ENCODE data around the gene SORCS2.

SORCS2 gene

DNA sequence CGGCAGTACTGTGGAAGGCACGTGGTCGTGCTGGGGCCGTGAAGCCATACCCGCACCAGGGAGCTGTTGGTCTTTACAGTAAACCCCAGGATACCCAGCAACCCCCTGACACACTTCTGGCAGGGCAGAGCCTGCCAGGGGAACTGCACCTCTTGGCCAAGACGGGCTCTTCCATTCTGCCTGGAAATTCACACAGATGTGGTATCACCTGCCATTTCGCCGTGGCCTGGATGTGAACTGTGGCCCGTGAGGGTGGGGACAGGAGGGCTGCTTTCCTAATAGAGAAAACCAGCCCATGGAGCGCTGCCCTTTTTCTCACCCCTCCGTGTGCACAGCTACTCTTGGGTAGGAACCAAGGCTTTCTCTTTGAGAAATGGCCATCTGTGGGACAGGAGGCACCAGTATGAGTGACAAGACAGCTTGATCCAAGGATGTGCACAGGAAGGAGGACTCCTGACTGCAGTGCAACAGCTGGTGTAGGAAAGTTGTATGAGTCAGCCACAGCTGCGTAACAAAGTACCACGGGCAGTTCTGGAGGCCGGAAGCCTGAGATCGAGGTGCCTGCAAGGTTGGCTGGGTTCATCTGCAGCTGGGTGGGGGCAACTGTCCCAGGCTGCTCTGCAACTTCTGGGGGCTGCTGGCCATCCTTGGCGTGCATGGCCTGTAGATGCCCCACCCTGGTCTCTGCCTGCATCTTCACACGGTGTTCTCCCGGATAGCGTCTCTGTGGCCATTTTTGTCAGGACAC, 146.7 kb downstream of the SORCS2 start:
- DNase-seq (ENCODE audit: low read depth): no peak

DNA sequence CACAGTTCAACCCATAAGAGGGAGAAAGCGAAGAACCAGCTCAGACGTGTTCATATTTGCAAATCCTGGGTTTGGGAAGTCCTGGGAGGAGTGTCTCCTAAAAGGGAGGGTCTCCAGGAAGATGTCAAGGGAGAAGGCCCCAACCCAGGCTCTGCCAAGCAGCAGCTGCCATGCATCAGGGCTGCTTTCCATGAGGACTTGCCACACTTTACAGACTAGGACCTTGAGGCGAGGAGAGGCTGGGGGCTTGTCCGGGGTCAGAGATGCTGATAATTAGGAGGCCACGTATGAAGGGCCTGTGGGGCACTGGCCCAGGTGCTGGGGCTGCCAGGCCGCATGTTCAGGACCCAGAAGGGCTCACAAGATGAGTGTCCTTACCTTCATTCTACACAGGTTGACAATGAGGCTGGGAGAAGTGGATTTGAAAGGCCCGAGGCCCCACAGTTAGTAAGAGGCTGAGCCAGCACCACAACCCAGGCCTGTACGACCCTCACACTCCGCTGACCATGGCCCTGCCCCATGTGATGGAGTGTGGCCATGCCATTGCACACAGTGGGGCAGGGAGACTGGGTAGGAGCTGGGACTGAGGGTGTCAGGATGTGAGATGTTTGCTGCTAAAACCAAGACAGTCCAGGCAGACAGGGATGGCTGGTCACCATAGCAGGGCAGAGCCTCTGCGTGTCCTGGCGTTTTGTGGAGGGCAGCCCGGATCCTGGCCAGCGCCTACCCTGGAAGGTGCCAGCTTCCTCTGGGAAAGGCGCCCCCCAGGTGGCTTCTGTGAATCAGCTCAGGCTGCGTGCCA, 147.6 kb downstream of the SORCS2 start:
- DNase-seq (ENCODE audit: low read depth): no peak

DNA sequence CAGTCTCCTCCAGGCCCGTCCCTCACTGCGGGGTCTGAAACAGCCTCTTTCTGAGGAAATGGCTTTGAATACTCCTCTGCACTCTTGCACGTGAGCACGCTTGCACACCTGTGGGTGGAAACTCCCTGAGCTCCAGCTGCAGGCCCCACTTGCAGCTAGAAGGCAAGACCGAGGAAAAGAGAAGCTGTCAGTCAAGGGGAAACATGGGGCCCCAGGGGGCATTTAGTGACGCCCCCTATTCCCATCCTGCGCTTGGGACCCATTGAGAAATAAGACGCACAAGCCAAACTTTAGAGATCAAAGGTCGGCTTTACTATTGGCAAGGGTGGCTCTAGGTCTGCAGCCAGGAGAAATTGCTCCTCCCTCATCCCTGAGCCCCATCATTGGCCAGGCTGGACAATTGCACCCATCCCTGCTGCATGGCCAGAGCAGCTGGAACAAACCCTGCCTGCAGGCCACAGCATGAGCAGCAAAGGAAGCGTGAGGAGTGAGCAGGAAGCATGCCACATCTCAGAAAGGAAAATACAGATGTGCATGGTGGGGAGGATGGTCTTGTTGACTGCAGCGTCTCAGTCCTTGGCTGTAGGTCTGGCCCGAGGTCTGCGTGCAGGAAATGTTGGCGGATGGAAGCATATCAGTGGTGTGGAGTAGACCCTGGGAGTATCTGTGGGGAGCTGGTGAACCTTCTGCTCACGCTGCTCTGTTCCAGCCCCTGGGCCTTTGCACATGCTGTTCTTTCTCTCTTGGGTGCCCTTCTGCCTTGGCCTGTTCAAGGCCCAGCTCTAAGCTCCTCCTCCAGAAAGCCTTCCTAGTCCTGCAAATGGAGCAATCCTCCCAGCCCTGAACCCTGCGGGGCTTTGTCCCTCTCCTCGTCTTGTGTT, 148.5 kb downstream of the SORCS2 start:
- no peak for DNase-seq (ENCODE audit: low read depth)

DNA sequence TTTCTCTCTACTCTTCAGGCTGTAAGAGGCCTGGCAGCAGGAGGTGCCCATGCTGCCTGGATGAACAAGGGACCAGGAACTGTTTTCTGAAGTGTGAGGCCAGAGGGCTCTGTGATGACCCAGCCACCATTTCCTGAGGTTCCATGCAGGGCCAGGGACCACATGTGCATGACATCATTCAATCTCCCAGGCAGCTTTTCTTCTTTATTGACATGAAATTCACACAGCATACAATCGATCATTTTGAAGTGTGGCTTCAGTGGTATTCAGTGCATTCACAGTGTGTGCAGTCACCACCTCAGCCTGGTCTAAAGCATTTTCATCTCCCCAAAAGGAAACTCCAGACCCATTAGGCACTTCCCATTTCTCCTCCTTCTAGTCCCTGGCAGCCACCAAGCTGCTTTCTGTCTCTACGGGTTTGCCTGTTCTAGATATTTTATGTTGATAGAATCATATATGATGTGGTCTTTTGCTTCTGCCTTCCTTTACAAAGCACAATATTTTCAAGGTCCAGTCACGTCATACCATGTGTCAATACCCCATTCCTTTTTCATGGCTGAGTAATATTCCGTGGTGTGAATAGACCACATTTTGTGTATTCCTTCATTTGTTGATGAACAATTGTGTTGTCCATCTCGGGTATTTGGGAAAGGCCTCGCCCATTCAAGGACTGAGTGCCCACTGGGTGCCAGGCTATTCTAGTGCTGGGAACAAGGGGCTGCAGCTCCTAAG, 149.3 kb downstream of the SORCS2 start:
- DNase-seq (ENCODE audit: low read depth): no peak

DNA sequence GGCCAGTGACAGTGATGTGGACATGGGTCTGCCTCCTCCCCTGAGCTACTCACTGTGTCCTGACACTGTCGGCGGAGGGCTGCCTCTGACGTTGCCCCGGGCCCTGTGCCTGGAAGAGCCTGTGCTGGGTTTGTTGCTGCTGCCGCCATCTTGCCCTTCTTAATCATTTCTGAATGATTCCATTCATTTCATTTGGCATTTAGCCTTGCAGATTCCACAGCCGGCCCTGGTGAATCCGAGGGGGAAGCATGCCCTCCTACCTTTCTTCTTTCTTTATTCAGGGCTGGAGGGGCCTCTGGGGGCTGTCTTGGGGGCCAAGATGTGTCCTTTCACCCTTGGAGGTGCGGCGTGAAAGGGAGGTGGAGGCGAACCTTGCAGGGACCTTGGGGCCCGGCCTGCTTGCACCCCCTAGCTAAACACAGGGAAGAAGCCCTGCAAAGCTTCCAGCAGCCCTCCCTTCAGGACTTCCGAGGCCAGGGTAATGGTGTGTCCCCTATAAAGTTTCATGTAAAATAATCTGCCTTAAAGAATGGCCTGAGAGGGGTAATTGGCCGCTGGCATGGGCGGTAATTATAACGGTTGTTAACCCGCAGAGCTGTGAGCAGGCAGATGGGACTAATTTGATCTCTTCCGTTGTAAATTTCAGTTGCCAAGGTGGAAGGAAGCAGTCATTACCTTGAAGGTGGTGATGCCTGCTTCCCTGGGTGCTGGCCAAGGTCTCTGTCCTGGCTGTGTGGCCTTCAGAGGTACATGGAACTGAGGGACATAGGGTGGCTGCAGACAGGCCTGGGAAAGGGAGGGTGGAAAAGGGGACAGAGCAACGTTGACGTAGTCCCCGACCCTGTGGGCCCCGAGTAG, 150.1 kb downstream of the SORCS2 start:
- no peak for DNase-seq (ENCODE audit: low read depth)

DNA sequence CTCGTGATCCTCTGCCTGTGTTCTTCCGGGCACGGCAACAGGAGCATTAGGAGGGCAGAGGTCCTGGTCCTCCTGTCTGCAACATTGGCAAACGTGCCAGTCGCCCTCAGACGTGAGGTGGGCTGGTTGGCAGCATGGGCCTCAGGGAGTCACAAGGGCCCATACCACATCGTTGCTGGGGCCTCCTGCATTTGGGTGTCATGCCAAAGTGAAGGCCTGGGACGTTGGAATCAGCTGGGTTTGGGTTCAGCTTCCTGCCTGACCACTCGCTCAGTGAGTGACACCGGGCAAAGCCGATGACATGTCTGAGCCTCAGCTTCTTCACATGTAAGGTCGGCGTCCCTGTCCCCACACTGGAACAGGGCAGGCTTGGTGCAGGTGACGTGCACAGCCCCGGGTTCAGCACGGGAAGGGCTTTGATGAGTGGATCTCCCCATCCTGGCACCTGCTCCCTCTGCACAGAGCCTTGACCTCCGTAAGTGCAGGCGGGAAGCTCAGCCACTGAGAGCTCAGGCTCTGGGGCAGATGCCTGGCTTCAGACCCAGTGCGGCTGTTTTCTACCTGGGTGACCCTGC, 150.8 kb downstream of the SORCS2 start:
- DNase-seq (ENCODE audit: low read depth): no peak

DNA sequence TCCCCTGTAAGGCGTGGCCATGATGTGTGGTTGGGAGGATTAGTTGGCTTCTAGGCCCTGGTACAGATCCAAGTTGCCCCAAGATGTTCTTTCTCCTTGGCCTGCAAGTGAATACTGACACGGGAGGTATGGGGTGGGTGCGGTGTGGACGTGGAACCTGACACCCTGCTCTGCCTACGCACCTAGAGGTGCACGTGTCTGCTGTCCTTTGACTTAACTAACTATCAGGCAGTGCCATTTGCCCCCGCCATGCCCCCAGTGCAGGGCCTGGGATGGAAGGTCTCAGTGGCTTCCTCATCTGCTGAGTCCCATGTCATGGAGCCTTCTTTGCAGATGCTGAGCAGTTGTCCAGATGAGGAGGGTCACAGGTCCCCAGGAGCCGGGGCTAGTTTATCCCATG, 151.6 kb downstream of the SORCS2 start:
- no peak for DNase-seq (ENCODE audit: low read depth)

DNA sequence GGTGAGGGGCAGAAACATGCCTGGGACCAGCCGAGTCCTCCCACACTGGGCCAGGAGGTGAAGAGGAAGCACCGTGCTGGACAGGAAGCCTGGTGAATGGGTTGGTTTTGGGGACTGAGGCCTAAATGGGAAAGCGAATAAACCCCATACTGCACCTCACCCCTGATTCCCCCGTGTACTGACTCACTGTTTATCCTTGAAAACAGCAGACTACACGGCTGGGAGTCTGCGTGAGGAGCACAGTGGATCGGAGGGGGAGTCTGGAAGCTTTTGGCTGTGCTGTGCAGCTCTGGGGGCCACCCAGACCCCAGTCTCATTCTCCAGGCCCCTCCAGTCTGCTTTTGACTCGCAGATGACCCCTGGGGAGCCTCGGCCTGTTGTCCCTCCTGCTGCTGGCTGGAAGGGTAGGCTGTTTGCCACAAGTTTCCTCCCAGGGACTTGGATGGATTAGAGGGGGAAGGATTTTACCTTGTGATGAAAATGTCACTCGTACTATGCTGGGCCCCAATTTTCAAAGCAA, 152.4 kb downstream of the SORCS2 start:
- no peak for DNase-seq (ENCODE audit: low read depth)

DNA sequence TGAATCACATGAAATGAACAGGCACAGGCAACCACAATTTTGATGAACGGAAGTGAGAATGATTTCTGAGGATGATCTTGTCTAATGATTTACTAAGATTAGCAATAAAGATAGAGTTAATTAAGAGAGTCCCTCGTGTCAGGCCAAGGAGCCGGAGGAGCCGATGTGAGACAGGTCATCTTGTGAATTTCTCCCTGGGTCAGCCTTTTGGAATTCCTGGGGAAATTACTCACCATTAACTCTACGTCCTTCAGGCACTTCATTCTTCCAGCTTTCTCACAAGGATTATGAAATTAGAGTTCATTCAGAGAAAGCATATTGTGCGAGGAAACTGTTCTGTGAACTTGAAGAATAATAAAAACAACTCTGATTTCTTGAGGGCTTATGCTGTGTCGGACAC, 155.6 kb downstream of the SORCS2 start:
- peak; percentile 42 for DNase-seq (ENCODE audit: low read depth)

DNA sequence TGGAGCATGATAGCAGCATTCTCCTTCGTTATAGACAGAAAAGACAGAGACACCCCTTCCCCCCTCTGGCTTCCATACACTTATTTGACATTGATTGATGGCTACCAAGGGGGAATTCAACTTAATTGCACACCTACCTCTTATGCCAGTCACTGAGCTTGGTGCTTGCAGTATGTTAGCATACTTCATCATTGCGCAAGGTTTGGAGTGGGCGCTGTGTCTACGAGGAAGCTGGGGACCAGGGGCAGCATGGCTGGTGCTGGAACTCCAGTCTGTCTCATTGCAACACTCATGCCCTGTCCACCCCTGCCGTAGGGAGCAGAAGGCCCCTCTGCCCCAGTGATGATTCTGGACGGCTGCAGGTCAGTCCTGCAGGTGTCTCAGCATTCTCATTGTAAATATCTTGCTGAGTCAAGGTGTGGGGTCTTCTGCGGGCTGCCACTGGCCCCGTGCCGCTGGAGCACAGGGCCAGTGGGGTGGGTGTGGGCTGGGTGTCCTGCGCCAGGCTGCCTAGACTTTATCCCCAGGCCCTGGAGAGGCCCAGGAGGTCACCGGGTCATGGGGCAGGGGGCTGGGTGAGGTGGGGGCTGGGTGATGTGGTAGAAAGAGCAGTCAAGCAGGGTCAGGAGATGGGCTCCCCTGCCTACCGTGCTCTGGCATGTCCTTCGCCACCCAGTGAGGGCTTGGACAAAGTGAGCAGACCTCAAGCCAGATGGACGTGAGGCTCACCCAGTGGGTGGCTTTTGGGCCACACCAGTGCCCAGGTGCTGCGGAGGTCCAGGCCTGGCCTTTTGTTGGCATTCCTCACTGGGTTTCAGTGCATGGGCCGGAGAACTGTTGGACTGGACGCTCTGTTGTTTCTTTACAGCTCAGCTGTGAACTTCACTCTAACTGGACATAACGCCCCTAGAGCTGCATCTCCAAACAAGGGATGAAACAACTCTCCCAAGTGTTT, 156.9 kb downstream of the SORCS2 start:
- DNase-seq (ENCODE audit: low read depth): no peak

DNA sequence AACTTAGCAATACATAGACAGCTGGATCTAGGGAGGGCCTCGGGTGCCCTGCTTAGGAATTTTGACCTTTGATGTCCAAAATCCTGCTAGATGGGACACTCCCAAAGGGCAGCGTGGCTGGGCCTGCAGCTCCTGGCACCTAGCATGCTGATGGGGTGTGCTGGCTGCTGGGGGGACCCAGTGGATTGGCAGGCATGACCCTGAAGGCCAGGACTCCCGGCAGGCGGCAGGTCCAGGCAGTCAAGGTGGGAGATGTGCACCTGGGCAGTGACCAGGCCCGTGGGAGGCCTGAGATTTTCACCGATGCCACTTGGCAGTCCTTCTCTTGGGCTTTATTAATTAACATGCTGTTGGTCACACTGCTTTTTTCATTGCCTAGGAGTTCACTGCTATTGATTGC, 158.1 kb downstream of the SORCS2 start:
- no peak for DNase-seq (ENCODE audit: low read depth)

DNA sequence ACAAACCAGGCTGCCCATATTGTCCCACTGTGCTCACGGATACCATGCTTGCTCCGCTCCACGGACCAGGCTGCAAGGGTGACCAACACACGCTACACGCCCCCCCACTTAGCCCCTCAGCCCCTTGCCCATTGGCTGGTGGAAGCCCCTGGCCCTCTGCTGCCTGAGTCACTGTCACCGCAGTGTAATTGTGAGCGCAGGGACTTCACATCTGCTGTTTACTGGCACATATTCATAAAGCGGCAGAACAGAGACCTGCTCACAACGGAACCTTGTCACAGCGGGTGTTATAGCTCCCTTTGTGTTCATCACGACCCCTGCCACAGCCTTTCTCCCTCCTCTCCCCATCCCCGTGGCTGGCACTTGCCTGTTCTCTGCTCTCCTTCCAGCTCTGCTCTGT, 158.7 kb downstream of the SORCS2 start:
- no peak for DNase-seq (ENCODE audit: low read depth)

DNA sequence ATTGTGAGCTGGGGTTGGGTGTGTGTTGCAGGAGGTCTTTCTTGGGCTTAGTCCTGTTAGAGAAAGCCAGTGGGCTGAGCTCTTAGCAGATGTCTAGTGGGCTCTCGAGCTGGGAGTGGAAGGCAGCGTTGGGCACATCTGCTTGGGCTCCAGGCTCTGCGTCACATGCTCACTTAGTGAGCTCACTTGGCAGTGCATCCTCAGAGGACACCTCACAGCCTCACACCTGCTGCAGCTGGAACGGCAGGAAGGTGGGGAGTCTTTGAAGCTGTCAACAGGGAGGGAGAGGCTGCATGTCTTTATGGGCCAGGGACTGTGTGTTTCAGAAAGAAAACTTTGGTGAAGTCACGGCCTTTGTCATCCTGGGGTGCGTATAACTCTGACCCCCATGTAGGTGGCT, 160.1 kb downstream of the SORCS2 start:
- DNase-seq (ENCODE audit: low read depth): no peak

DNA sequence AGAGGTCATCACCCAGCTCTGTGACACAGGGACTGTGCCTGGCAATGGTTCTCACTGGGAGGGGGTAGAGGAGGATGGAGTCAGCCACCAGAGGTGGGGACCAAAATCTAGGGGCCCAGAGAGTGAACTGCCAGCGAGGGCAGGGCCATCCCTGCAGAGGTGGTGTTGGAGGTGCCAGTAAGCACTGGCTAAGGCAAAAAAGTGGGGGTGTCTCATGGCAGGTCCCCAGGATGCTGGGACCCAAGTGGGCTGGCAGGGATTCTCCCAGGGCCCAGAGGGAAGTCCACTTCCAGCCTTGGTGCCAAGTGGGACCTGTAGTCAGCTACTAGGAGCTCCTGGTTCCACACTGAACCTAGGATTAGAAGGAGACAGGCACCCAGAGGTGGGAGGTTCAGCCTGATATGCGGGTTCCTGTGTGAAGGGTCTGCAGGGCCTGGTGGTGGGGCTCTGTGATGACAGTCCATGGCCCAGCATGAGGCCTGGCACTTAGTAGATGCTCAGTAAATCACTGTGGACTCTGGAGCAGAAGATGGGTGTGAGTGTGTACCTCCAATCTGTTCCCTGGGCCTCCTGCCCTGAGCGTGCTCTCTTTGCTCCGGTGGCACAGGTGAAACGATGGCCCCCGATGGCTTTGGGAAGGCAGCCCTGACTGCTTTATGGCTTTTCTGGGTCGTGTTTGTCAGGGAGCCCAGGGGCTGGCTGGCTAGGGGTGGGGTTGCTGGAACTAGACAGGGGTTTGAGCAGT, 160.9 kb downstream of the SORCS2 start:
- no peak for DNase-seq (ENCODE audit: low read depth)

DNA sequence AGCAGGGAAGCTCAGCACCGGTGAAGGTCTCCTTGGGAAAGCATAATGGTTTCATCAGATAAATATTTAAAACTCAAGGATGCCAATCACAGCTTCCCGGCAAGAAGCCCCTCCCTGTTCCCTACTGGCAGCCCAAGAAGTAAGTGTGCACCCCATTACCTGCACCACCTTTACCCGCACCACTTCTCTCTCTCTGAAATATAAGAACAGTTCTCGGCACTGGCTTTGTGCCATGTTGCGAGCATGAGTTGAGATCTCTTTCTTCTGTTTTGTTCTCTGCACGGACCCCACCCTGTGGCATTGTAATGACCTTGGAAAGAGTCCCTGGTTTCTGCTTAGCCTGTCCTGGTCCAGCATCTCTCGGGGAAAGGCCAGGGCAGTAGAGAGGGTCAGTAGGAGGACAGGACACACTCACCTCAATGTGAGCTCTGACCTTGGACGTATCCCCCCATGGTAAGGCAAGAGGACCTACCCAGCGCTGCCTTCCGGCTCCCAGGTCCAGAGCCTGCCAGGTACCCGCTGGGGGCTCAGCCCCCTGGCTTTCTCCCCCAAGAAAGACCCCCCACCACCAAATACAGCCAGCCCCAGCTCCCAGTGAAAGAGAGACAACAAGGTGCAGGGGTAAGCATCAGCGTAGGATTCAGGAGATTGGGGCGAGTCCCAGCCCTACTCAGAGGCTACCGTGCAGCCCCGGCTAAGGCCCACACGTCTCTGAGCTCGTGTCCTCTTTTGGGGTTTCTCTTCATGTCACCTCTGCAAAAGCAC, 161.7 kb downstream of the SORCS2 start:
- no peak for DNase-seq (ENCODE audit: low read depth)

DNA sequence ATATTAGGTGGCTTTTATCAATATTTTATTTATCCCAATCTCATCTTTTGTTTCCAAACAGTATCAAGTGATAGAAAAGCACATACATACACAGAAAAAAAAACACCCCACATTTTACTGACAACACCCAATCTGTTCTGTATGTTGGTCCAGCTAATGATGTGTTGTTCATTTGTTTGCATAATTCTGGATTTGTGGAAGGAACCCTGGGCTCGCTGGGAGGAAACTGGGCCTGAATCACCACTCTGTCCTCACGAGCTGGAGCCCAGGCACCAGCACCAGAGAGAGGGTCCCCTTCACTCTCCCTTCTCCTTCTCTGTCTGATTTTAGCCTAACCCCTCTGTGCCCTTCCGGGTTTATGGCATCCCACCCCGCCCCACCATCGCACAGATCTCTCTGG, 162.6 kb downstream of the SORCS2 start:
- no peak for DNase-seq (ENCODE audit: low read depth)

DNA sequence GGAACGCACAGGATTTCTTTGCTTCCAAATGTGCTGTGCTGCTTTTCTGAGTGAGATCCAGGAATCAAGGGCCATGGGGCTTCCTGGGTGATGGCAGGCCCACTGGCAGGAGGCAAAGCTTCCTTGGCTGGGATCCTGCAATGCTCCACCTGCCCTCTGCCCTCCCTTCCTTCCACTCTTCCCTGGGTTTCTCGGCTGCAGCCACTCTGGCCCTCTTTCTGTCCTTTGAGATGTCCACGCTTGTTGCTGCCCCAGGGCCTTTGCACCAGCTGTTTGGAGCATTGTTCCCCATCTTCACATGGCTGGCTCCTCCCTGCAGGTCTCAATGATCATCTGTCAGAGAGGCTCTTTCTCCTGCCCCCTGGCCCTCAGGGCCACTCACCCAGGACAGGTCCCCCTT, 163.5 kb downstream of the SORCS2 start:
- DNase-seq (ENCODE audit: low read depth): no peak
